K562 (cell line): ENCODE results near the gene GNA14. TPM values are rescaled to one million over a fixed set of nuclear protein-coding genes. Genes with fewer than 3 reads are reported as not detected.

Source experiments
- ATAC-seq: fragments of 200-7000 bp; cut with Tn5 transposase; 3 replicates; pipeline ENCODE4 v1.9.1; 2020; ENCODE audit warnings: moderate library complexity
- BruUV-seq: library from RNA; stranded (reverse); fragments of 400-500 nt; replicated peaks from 2 replicates; lab custom pipeline; 2021; lab: Mats Ljungman, UMichigan
- CTCF ChIA-PET: fragments of 300-600 bp; formaldehyde crosslinking; extraction: SDS; loops from one replicate; lab custom pipeline; 2021; ENCODE audit warnings: low intra/inter-chr PET ratio; lab: Yijun Ruan, JAX
- POLR2A ChIA-PET: fragments of 300-600, 350-650 bp; sonication (Branson Sonifier 250); formaldehyde crosslinking; extraction: SDS; loops from one replicate; lab custom pipeline; 2021; ENCODE audit warnings: antibody characterized with exemption, inconsistent platforms; lab: Yijun Ruan, JAX
- DNase-seq, 4 experiments: peaks; one replicate each; pipeline versions ENCODE4 v3.0.0 to v3.0.0-alpha.2; 2011 to 2018; ENCODE audit warnings: low spot score in 3 of 4, mixed read lengths in 3 of 4; ENCODE audit errors: extremely low read depth in 1 of 4
- FAIRE-seq: peaks from 2 replicates; lab custom pipeline; 2011; peaks lifted over from hg19 to GRCh38; lab: Jason Lieb, UNC
- H2AFZ ChIP-seq: 2 replicates; pipeline ENCODE4 v1.6.0; 2011; ENCODE audit warnings: low read depth, low read length, control low read depth, inconsistent platforms
- H3K27ac ChIP-seq: fragments of 200-600 bp; 3 replicates; pipeline ENCODE4 v1.8.0; 2011; ENCODE audit warnings: low read depth, mild to moderate bottlenecking, control low read depth, inconsistent platforms, low read length, moderate library complexity, mixed read lengths; ENCODE audit errors: extremely low read depth
- H3K27me3 ChIP-seq, 2 experiments: fragments of 300-600 bp in 1 of 2; 2 replicates in 1 of 2; 3 replicates in 1 of 2; pipeline versions ENCODE4 v1.6.0 to v1.8.0; 2011; ENCODE audit warnings: inconsistent platforms in 2 of 2, low read length in 2 of 2, mild to moderate bottlenecking in 1 of 2, mixed read lengths in 1 of 2, moderate library complexity in 1 of 2; ENCODE audit not compliant: control insufficient read depth in 2 of 2, insufficient read depth in 2 of 2
- H3K36me3 ChIP-seq: fragments of 300-600 bp; 3 replicates; pipeline ENCODE4 v1.8.0; 2011; ENCODE audit warnings: mild to moderate bottlenecking, low read length, inconsistent platforms; ENCODE audit not compliant: control insufficient read depth, insufficient read depth
- H3K4me1 ChIP-seq, 2 experiments: fragments of 200-600 bp in 1 of 2; replicated peaks in 1 of 2; 2 replicates in 1 of 2; 3 replicates in 1 of 2; pipeline versions ENCODE4 v1.5.1 to v1.8.0; 2011; ENCODE audit warnings: inconsistent platforms in 2 of 2, low read length in 2 of 2, mild to moderate bottlenecking in 1 of 2, mixed read lengths in 1 of 2, moderate library complexity in 1 of 2; ENCODE audit not compliant: control insufficient read depth in 2 of 2, insufficient read depth in 2 of 2
- H3K4me2 ChIP-seq: 2 replicates; pipeline ENCODE4 v1.6.1; 2011; ENCODE audit warnings: low read length, control low read depth, inconsistent platforms, mixed read lengths; ENCODE audit not compliant: insufficient read depth
- H3K4me3 ChIP-seq: fragments of 200-600 bp; sonication (generic), shearing (Covaris generic); 2 replicates; pipeline ENCODE4 v1.5.1; 2016; ENCODE audit warnings: control low read depth, inconsistent platforms
- H3K79me2 ChIP-seq: fragments of 200-600 bp; 3 replicates; pipeline ENCODE4 v1.8.0; 2011; ENCODE audit warnings: low read length, inconsistent platforms; ENCODE audit not compliant: control insufficient read depth, insufficient read depth
- H3K9ac ChIP-seq, 2 experiments: 2 replicates each; pipeline versions ENCODE4 v1.6.0 to v1.6.1; 2011; ENCODE audit warnings: low read depth in 2 of 2, low read length in 2 of 2, control low read depth in 1 of 2, inconsistent platforms in 1 of 2, mild to moderate bottlenecking in 1 of 2, mixed read lengths in 1 of 2; ENCODE audit not compliant: insufficient read depth in 1 of 2
- H3K9me1 ChIP-seq: one replicate; pipeline ENCODE4 v1.6.0; 2011; ENCODE audit warnings: inconsistent platforms, mild to moderate bottlenecking, low read length, moderate library complexity; ENCODE audit not compliant: control insufficient read depth, insufficient read depth
- H3K9me3 ChIP-seq: replicated peaks from 2 replicates; pipeline ENCODE4 v1.5.1; 2011; ENCODE audit warnings: low read depth, low read length, inconsistent platforms; ENCODE audit not compliant: control insufficient read depth, insufficient read depth
- H4K20me1 ChIP-seq: replicated peaks from 2 replicates; pipeline ENCODE4 v1.6.1; 2011; ENCODE audit warnings: low read length, inconsistent platforms, mixed read lengths; ENCODE audit not compliant: control insufficient read depth, insufficient read depth
- ELF2 ChIP-seq: fragments of 250-450 bp; sonication (Bioruptor Pico); IDR thresholded peaks from 2 replicates; pipeline ENCODE4 v1.5.0; 2021; ENCODE audit warnings: mild to moderate bottlenecking
- GABPA ChIP-seq: fragments of 200-800 bp; sonication (Bioruptor generic); conservative IDR thresholded peaks from 2 replicates; pipeline ENCODE4 v1.6.1; 2016; ENCODE audit warnings: low read depth, missing genetic modification characterization, missing compliant biosample characterization
- HMGXB4 ChIP-seq: sonication (generic); formaldehyde crosslinking; IDR thresholded peaks from 2 replicates; pipeline ENCODE4 v1.8.1; 2023; ENCODE audit warnings: mild to moderate bottlenecking, missing genetic modification reagents
- KAT7 ChIP-seq: sonication (generic); formaldehyde crosslinking; IDR thresholded peaks from 2 replicates; pipeline ENCODE4 v1.8.0; 2022; ENCODE audit warnings: missing genetic modification reagents, mild to moderate bottlenecking, borderline replicate concordance
- MECOM ChIP-seq: fragments of 250-450 bp; sonication (Bioruptor Pico); IDR thresholded peaks from 2 replicates; pipeline ENCODE4 v1.8.0; 2022; ENCODE audit warnings: inconsistent platforms
- MED1 ChIP-seq: sonication (generic); formaldehyde crosslinking; IDR thresholded peaks from 2 replicates; pipeline ENCODE4 v1.8.1; 2023; ENCODE audit warnings: missing genetic modification reagents, borderline replicate concordance
- MNT ChIP-seq, 2 experiments: fragments of 450-650 bp; conservative IDR thresholded peaks; 2 replicates each; pipeline ENCODE4 v1.6.1; 2017; ENCODE audit warnings: mild to moderate bottlenecking in 2 of 2, moderate library complexity in 2 of 2
- RBM39 ChIP-seq: fragments of 200-400 bp; formaldehyde crosslinking; optimal IDR thresholded peaks from 2 replicates; pipeline ENCODE3; 2018; ENCODE audit warnings: low read depth, low read length
- TFAM ChIP-seq: fragments of 250-450 bp; sonication (Bioruptor Pico); conservative IDR thresholded peaks from 2 replicates; pipeline ENCODE4 v1.5.0; 2021; ENCODE audit warnings: mild to moderate bottlenecking, moderate library complexity
- ZNF175 ChIP-seq: fragments of 200-800 bp; sonication (Bioruptor generic); IDR thresholded peaks from 2 replicates; pipeline ENCODE4 v1.6.1; 2016; ENCODE audit warnings: low read depth, mild to moderate bottlenecking, missing genetic modification characterization, missing compliant biosample characterization
- ZNF311 ChIP-seq: fragments of 250-450 bp; sonication (Bioruptor Pico); IDR thresholded peaks from 2 replicates; pipeline ENCODE4 v1.4.0; 2020; ENCODE audit warnings: mild to moderate bottlenecking, moderate library complexity
- ZNF696 ChIP-seq: fragments of 250-450 bp; sonication (Bioruptor Pico); conservative IDR thresholded peaks from 2 replicates; pipeline ENCODE4 v1.4.0; 2020; ENCODE audit warnings: mild to moderate bottlenecking, moderate library complexity
- ZNF699 ChIP-seq: fragments of 250-450 bp; sonication (Bioruptor Pico); IDR thresholded peaks from 2 replicates; pipeline ENCODE4 v1.8.0; 2021; ENCODE audit warnings: mild to moderate bottlenecking, moderate library complexity; ENCODE audit not compliant: insufficient replicate concordance
- ZZZ3 ChIP-seq: fragments of 450-650 bp; IDR thresholded peaks from 2 replicates; pipeline ENCODE4 v1.6.1; 2016; ENCODE audit warnings: antibody characterized with exemption, mild to moderate bottlenecking, moderate library complexity
- WGBS: fragments of 100-300 bp; shearing (Covaris generic); methylation state at CpG from one replicate; pipeline ENCODE4 v1.1.6; 2016; ENCODE audit warnings: low coverage, mixed read lengths; ENCODE audit not compliant: insufficient coverage; ENCODE audit errors: missing lambda C conversion rate; 5-methylcytosine and 5-hydroxymethylcytosine counted together
- in situ Hi-C: fragments of 300-500 bp; cut with MboI; formaldehyde crosslinking; loops from 4 replicates; pipeline ENCODE4 v1.15.0; 2018; ENCODE audit warnings: inconsistent platforms, mixed read lengths
- intact Hi-C: fragments of 100-400 bp; cut with micrococcal nuclease; formaldehyde crosslinking; loops from 2 replicates; pipeline ENCODE4 v1.14.2; 2022
- polyA plus RNA-seq, 8 experiments: library from polyadenylated mRNA; depleted of rRNA in 4 of 8; stranded (reverse) in 5 of 8; unstranded in 3 of 8; fragments of >200 nt; fragmentation: Nextera tagmentation in 2 of 8; fragmentation: Illumina TruSeq in 1 of 8; extraction: Ambion mirVana in 2 of 8; extraction: Trizol in 1 of 8; gene quantifications; 2 replicates each; pipeline versions ENCODE4 v1.2.1 to v1.2.3, GENCODE V29; 2011 to 2014; ENCODE audit warnings: inconsistent platforms in 1 of 8, missing spikeins in 1 of 8
- total RNA-seq, 7 experiments: library from RNA; depleted of rRNA in 6 of 7; stranded (reverse); fragments of >200 nt in 6 of 7; fragmentation: Illumina TruSeq in 2 of 7; extraction: Trizol in 2 of 7; gene quantifications; 2 replicates each; pipeline versions ENCODE4 v1.2.1 to v1.2.3, GENCODE V29; 2011 to 2021; ENCODE audit warnings: low replicate concordance in 1 of 7

The GNA14 gene
- total and polyA plus RNA-seq, 9 of the 15 experiments (the other 6 are each of a cell fraction or from before 2014, with no cell fraction given), result 0.03 to 0.11 (median 0.03) TPM; not detected in 6

GRCh38 chr9:77543131-77543822 lies 104.8 kb downstream of the GNA14 start:
- Histone ChIP-seq H3K4me3 (no peak overlapping the region), H3K27me3 (no peaks in the 10 kb centered on the region), H4K20me1 (no peaks in the 10 kb centered on the region), H3K9me1 (no peaks in the 10 kb centered on the region), H3K79me2 (no peaks in the 10 kb centered on the region), H3K27ac (no peak overlapping the region), H3K9ac (no peak overlapping the region), H3K36me3 (no peaks in the 10 kb centered on the region), H3K4me2 (no peak overlapping the region), H3K4me1 (no peaks in the 10 kb centered on the region), H3K9me3 (no peaks in the 10 kb centered on the region), H2AFZ (no peak overlapping the region)
- FAIRE-seq, result no peak
- in situ Hi-C loops (no loop called here), intact Hi-C loops (no loop called here)
- ChIA-PET POLR2A (interaction anchor here (0.5 kb wide), 1 partner anchor 34 kb away, joined by 3 read pairs; no protein-coding TSS in a partner anchor), CTCF (no interaction called here)
- TF ChIP-seq KAT7 (CRISPR knock-in tag) (no peak), TFAM (no peak), MED1 (CRISPR knock-in tag) (no peak), ZNF696 (CRISPR knock-in tag) (no peak), ZZZ3 (no peak), RBM39 (no peak), MECOM (CRISPR knock-in tag) (no peak), GABPA (tag) (no peak), MNT (conservative IDR thresholded peaks at IDR 0.05) (no peak), ELF2 (CRISPR knock-in tag) (no peak), ZNF175 (CRISPR knock-in tag) (no peak), HMGXB4 (CRISPR knock-in tag) (no peak), ZNF311 (CRISPR knock-in tag) (no peak), ZNF699 (CRISPR knock-in tag) (no peak)
- no peak for ATAC-seq
- no peak for DNase-seq
- no TSS peak for BruUV-seq
- 0% methylated on average over 6 of the region's 7 CpGs for WGBS
